GM20000 (cell line): ENCODE data around the gene CCDC93.

Experiments
- DNase-seq: peaks from one replicate; pipeline ENCODE4 v3.0.0; 2012; ENCODE audit warnings: low spot score
- CTCF ChIP-seq: IDR thresholded peaks from 2 replicates; pipeline ENCODE4 v1.5.1; 2012; ENCODE audit warnings: mild to moderate bottlenecking, control low read depth; ENCODE audit errors: extremely low read depth, missing control alignments

Gene CCDC93

GRCh38 chr2:117943013-117943672 lies 70.7 kb downstream of the CCDC93 start:
- no peak for TF ChIP-seq CTCF
- no peak for DNase-seq

GRCh38 chr2:117942551-117942950 lies 71.3 kb downstream of the CCDC93 start:
- TF ChIP-seq CTCF: no peak

GRCh38 chr2:117941693-117942092 lies 72.2 kb downstream of the CCDC93 start:
- no peak for DNase-seq
- TF ChIP-seq CTCF: no peak

More at GRCh38 chr2:117942551-117942950, 71.3 kb downstream of the CCDC93 start:
- DNase-seq: no peak

GRCh38 chr2:117940436-117940835 lies 73.4 kb downstream of the CCDC93 start:
- TF ChIP-seq CTCF: no peak
- no peak for DNase-seq

- no peak for DNase-seq
- TF ChIP-seq CTCF: no peak
Measured at GRCh38 chr2:117938611-117939010, 75.3 kb downstream of the CCDC93 start.

- no peak for TF ChIP-seq CTCF
- DNase-seq: no peak
Measured at GRCh38 chr2:117936871-117937428, 76.9 kb downstream of the CCDC93 start.

GRCh38 chr2:117935954-117936353 lies 77.9 kb downstream of the CCDC93 start:
- no peak for TF ChIP-seq CTCF
- no peak for DNase-seq
